NB4 (cell line): Measurements from ENCODE around the gene TRIP12.

Experiments
- DNase-seq: peaks from one replicate; pipeline ENCODE4 v3.0.0; 2010; ENCODE audit warnings: low read depth
- H3K4me3 ChIP-seq: one replicate; pipeline ENCODE4 v1.5.1; 2011; ENCODE audit warnings: mild to moderate bottlenecking, low read depth, low read length, moderate library complexity
- MAX ChIP-seq: IDR thresholded peaks from 2 replicates; pipeline ENCODE4 v1.6.1; 2011; ENCODE audit warnings: low read depth, low read length
- MYC ChIP-seq: IDR thresholded peaks from 2 replicates; pipeline ENCODE4 v1.6.1; 2011; ENCODE audit warnings: low read depth, low read length
- POLR2A ChIP-seq: IDR thresholded peaks from 2 replicates; pipeline ENCODE4 v1.6.1; 2011; ENCODE audit warnings: mild to moderate bottlenecking; ENCODE audit not compliant: insufficient read length; ENCODE audit errors: extremely low read depth
- TF ChIP-seq, protein P1 (sequence below): IDR thresholded peaks from one replicate; pipeline ENCODE4 v1.5.1; 2012; ENCODE audit warnings: low read depth, low read length

Gene TRIP12

DNA sequence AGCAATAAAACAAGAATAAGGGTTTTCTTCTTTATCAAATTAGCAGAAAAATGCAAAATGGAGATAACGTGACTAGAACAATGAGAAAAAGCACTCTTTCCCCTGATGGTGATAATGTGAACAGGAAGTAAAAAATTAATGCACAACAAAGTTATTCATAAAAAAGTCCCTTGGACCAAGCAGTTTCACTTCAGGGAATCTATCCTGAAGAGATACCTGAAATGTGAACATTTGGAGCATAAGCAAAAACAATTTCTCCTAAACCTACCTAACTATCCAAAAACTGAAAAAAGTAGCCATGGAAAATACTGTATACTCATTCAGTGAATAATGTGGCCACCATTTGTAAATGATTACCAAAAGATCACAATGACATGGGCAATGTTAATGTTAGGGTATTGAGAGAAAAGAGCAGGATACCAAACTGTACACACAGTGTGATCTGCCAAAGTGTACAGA, 48.7 kb downstream of the TRIP12 start:
- no peak for TF ChIP-seq MYC
- TF ChIP-seq POLR2A, result no peak
- TF ChIP-seq, protein P1, sequence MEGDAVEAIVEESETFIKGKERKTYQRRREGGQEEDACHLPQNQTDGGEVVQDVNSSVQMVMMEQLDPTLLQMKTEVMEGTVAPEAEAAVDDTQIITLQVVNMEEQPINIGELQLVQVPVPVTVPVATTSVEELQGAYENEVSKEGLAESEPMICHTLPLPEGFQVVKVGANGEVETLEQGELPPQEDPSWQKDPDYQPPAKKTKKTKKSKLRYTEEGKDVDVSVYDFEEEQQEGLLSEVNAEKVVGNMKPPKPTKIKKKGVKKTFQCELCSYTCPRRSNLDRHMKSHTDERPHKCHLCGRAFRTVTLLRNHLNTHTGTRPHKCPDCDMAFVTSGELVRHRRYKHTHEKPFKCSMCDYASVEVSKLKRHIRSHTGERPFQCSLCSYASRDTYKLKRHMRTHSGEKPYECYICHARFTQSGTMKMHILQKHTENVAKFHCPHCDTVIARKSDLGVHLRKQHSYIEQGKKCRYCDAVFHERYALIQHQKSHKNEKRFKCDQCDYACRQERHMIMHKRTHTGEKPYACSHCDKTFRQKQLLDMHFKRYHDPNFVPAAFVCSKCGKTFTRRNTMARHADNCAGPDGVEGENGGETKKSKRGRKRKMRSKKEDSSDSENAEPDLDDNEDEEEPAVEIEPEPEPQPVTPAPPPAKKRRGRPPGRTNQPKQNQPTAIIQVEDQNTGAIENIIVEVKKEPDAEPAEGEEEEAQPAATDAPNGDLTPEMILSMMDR, result no peak
- TF ChIP-seq MAX, result no peak
- DNase-seq, result no peak
- H3K4me3 ChIP-seq, result no peak overlapping the region

GRCh38 chr2:229870903-229871656, 50.7 kb downstream of the TRIP12 start:
- H3K4me3 ChIP-seq, result no peak overlapping the region
- TF ChIP-seq, protein P1, result no peak
- TF ChIP-seq MAX (no peak), MYC (no peak), POLR2A (no peak)
- DNase-seq, result no peak

- DNase-seq, result no peak
- no peak overlapping the region for H3K4me3 ChIP-seq
- TF ChIP-seq POLR2A, result no peak
- TF ChIP-seq, protein P1, result no peak
- TF ChIP-seq MYC, result no peak
- TF ChIP-seq MAX, result no peak
Observed at GRCh38 chr2:229869226-229869625, 52.6 kb downstream of the TRIP12 start.

- no peak overlapping the region for H3K4me3 ChIP-seq
- DNase-seq, result no peak
- no peak for TF ChIP-seq MAX
- TF ChIP-seq, protein P1, result no peak
Observed at GRCh38 chr2:229868794-229869193, 53.0 kb downstream of the TRIP12 start.

GRCh38 chr2:229865033-229865432, 56.8 kb downstream of the TRIP12 start:
- TF ChIP-seq MAX (no peak), MYC (no peak)
- DNase-seq, result no peak
- H3K4me3 ChIP-seq, result no peak overlapping the region

DNA sequence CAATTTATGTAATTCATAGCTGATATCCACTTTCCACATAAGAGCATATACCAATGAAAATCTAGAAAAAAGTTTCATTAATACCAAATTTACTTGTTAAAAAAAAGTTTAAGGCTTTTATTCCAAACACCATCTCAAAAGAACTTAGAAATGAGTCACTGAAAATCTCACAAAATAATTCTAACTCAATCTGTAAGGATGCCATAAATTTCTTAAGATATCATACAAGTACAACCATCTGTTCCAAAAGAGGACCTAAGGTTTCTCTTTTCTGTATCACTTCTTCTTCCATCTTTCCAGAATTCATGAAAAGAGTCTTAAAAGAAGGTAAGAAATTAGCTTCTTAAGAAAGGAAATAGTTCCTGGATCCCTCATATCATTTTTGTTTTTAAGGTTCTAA, 60.4 kb downstream of the TRIP12 start:
- DNase-seq, result no peak
- TF ChIP-seq POLR2A (no peak), MAX (no peak), MYC (no peak)
- TF ChIP-seq, protein P1, result no peak
- H3K4me3 ChIP-seq, result no peak overlapping the region
